ENCODE measurements around the gene MXRA8. TPM values are rescaled to one million over a fixed set of nuclear protein-coding genes. Genes with fewer than 3 reads are reported as not detected.
A peak's percentile ranks its signal among the peaks of the same experiment; 100 is the strongest.

Gene MXRA8
- total RNA-seq, 2 donors from 2014 or later = 1.6 to 3.0 TPM

DNA sequence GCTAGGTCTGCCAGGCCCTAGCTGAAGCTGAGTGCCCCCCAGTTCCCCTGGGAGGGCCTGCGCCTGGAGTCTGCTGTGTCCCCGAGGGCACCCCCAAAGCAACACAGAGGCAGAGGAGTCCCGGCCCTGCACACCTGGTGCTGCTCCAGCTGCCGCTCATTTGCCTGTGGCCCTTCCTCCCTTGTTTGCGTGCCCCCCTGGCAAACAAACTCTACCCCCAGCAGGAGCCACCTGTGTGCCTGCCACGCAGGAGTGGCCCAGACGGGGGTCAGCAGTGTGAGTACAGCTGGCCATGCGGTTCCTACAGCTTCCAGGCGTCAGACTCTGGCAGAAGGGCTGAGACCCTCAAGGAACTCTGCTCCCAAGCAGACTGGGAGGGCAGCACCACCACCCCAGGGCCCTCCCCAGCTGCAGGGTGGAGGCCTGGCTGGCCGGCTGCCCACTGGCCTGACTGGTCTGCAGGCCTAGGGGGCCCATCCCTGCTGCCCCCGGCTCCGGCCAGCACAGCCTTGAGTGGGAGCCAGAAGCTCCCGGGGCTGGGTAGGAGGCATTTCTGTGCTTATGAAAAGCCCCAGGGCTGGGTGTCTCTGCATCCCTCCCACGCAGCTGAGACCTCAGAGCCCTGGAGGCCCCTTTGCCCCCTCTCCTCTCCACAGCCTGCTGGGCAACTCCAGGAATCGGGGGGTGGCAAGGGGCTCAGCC is 27.8 kb downstream of the MXRA8 start:
- Mint-ChIP-seq H3K27me3 (ENCODE audit: low read depth) (no peaks in the 10 kb centered on the region), H3K9me3 (peaks cover 0 to 1% of the 10 kb centered on the region in 2 donors), H3K36me3 (ENCODE audit: insufficient read depth in 2 of 2) (no peaks in the 10 kb centered on the region), H3K4me3 (no peak overlapping the region), H3K4me1 (ENCODE audit: low read depth) (peaks cover 10% of the 10 kb centered on the region), H3K27ac (no peak overlapping the region)
- DNase-seq = no peak
- ATAC-seq (replicated peaks in 1 of 2) = no peak

DNA sequence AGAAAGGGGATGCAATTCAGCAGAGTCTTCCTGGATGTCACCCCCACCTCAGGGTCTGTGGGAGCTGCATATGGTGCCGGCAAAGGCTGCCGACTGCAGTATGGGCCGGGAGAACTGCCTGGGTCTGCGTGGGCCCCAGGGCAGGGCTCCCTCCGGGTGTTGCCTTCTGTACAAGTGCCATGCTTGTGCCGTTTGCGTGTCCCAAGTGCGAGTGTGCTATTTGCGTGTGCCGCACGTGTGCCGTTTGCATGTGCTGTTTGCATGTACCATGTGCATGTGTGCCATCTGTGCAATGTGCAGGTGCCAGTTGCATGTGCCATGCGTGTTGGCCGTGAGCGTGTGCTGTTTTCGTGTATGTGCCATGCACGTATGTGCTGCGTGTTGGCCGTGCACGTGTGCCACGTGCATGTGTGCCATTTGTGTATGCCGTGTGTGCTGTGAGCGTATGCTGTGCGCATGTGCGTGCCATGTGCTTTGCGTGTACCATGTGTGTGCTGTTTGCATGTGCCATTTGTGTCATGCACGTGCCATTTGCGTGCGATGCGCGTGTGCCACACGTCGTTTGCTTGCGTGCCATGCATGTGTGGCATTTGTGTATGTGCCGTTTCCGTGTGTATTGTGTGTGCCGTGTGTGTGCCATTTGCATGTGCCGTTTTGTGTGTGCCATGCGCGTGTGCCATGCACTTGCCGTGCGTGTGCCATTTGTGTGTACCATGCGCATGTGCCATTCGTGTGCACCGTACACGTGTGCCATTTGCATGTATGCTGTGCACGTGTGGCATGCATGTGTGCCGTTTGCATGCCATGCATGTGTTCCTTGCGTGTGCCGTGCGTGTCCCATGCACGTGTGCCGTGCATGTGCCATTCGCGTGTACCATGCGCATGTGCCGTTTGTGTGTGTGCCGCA is 28.8 kb downstream of the MXRA8 start:
- Mint-ChIP-seq H3K9me3 (peaks cover 0 to 1% of the 10 kb centered on the region in 2 donors), H3K4me3 (no peak overlapping the region), H3K27ac (no peak overlapping the region), H3K4me1 (ENCODE audit: low read depth) (peaks cover 13% of the 10 kb centered on the region), H3K27me3 (ENCODE audit: low read depth) (no peaks in the 10 kb centered on the region), H3K36me3 (ENCODE audit: insufficient read depth in 2 of 2) (no peaks in the 10 kb centered on the region)
- ATAC-seq (replicated peaks in 1 of 2) (no peak), DNase-seq (no peak)

DNA sequence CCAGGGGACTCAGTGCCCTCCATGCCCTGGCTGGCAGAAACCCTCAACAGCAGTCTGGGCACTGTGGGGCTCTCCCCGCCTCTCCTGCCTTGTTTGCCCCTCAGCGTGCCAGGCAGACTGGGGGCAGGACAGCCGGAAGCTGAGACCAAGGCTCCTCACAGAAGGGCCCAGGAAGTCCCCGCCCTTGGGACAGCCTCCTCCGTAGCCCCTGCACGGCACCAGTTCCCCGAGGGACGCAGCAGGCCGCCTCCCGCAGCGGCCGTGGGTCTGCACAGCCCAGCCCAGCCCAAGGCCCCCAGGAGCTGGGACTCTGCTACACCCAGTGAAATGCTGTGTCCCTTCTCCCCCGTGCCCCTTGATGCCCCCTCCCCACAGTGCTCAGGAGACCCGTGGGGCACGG is 30.1 kb downstream of the MXRA8 start:
- H3K4me3 Mint-ChIP-seq = no peak overlapping the region
- peaks cover 2 to 3% of the 10 kb centered on the region in 2 donors for H3K36me3 Mint-ChIP-seq (ENCODE audit: insufficient read depth in 2 of 2)
- no peak overlapping the region for H3K27ac Mint-ChIP-seq
- peaks cover 18% of the 10 kb centered on the region for H3K4me1 Mint-ChIP-seq (ENCODE audit: low read depth)
- DNase-seq (no peak), ATAC-seq (replicated peaks in 1 of 2) (no peak)
- H3K9me3 Mint-ChIP-seq = peaks cover 0 to 1% of the 10 kb centered on the region in 2 donors
- H3K27me3 Mint-ChIP-seq (ENCODE audit: low read depth) = no peaks in the 10 kb centered on the region

DNA sequence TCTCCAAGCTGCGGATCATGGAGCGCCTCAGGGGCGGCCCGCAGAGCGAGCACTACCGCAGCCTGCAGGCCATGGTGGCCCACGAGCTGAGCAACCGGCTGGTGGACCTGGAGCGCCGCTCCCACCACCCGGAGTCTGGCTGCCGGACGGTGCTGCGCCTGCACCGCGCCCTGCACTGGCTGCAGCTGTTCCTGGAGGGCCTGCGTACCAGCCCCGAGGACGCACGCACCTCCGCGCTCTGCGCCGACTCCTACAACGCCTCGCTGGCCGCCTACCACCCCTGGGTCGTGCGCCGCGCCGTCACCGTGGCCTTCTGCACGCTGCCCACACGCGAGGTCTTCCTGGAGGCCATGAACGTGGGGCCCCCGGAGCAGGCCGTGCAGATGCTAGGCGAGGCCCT is 31.1 kb downstream of the MXRA8 start:
- Mint-ChIP-seq H3K4me1 (ENCODE audit: low read depth) (peaks cover 28% of the 10 kb centered on the region), H3K27me3 (ENCODE audit: low read depth) (no peaks in the 10 kb centered on the region), H3K4me3 (no peak overlapping the region), H3K36me3 (ENCODE audit: insufficient read depth in 2 of 2) (peaks cover 3 to 5% of the 10 kb centered on the region in 2 donors), H3K27ac (no peak overlapping the region), H3K9me3 (peaks cover 0 to 1% of the 10 kb centered on the region in 2 donors)
- DNase-seq = no peak
- ATAC-seq (replicated peaks in 1 of 2) = no peak

DNA sequence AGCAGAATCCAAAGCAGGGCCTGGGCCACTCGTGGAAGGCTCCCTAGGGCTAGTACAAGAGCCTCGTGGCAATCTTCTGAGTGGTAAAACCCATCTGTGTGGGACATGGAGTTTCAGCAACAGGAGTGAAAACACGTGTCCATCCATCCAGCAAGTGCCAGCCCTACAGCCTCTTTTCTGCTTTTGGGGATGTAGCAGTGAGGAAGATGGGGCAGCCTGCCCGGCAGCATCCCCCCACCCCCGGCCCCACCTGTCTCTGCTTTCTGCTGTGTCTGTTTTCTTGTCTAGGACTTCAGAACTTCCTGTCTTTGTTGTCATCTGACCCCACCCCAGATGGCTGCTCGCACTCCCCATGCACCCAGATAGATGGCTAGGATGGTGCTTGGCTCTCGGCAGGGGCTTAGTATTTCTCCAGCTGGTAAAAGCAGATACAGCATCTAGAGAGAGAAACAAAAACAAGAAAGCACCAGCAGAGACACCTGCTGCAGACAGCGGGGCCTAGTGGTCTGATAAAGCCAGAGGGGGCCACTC is 32.2 kb downstream of the MXRA8 start:
- H3K27ac Mint-ChIP-seq = peak overlapping the region; percentile 20

DNA sequence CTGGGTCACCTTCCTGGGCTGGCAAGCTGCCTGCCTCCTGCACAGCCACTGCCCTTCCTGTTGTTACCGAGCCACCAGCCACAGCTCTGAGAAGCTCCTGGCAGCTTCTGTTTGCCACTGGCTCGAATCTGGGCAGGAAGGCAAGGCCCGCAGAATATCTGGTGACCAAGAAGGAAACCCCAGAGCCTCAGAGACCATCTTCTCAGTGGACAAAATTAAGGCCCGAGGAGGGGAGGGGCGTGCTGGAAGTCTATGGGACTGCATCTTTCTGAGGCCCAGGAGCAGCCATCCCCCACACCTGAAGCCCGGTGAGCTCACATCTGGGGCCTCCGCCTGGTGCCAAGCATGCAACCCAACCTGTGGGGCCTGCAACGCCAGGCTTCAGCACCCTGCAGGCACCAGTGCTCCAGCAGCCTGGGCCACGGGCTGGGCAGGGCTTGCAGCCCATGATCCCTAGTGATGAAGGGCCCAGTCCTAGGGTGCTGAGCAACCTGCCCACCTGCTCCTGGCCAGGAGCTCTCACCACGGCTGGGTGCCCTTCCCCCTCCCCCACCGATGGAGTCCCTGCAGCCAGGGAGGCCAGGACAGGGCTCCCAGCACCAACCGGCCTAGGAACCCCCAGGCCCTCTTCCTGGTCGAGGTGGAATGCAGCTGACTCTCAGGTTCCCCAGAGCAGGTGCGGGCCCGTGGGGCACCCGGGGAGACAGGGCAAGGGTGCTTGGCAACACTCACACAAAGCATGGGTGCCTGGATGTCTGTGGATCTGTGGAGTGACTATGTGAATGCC is 32.9 kb downstream of the MXRA8 start:
- Mint-ChIP-seq H3K4me1 (ENCODE audit: low read depth) (peaks cover 32% of the 10 kb centered on the region), H3K27ac (peak overlapping the region; percentile 72), H3K9me3 (peaks cover 0 to 1% of the 10 kb centered on the region in 2 donors), H3K36me3 (ENCODE audit: insufficient read depth in 2 of 2) (peaks cover 3 to 5% of the 10 kb centered on the region in 2 donors), H3K27me3 (ENCODE audit: low read depth) (no peaks in the 10 kb centered on the region), H3K4me3 (peak overlapping the region; percentile 80 to 85)
- DNase-seq = no peak
- no peak for ATAC-seq (replicated peaks in 1 of 2)

More for the DNA sequence above, 32.2 kb downstream of the MXRA8 start:
- Mint-ChIP-seq H3K27me3 (ENCODE audit: low read depth) (no peaks in the 10 kb centered on the region), H3K4me1 (ENCODE audit: low read depth) (peaks cover 32% of the 10 kb centered on the region), H3K9me3 (peaks cover 0 to 1% of the 10 kb centered on the region in 2 donors), H3K4me3 (peak overlapping the region; percentile 80 to 85), H3K36me3 (ENCODE audit: insufficient read depth in 2 of 2) (peaks cover 3 to 5% of the 10 kb centered on the region in 2 donors)
- DNase-seq (no peak), ATAC-seq (replicated peaks in 1 of 2) (no peak)

DNA sequence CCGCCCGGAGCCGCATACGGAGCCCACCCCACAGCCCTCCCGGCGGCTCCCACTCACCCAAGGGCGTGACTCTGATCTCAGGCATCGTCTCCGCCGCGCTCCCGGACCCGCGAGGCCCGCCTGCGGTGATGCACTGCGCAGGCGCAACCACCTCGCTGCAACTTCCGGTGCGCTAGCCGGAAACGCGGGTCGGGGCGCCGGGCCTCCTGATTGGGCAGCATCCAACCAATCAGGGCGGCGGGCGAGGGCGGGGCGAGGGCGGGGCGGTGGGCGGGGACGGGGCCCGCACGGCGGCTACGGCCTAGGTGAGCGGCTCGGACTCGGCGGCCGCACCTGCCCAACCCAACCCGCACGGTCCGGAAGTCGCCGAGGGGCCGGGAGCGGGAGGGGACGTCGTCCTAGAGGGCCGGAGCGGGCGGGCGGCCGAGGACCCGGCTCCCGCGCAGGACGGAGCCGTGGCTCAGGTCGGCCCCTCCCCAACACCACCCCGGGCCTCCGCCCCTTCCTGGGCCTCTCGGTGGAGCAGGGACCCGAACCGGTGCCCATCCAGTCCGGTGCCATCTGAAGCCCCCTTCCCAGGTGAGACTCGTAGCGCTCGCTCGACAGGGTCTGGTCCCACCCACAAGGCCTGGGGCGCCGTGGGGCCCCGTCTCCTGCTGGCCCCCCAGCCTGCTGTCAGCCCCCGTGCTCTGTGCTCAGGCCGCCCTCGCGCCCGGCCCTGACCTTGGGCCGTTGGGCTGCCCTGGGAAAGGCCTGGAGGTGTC is 33.6 kb downstream of the MXRA8 start, which contains the start of the genes CPTP and INTS11:
Gene CPTP, plus strand, starts transcription at position 279 of the 764 bp plus-strand sequence. CDS start 2,109 bp downstream, outside the sequence.
Gene INTS11, minus strand, starts transcription at position 137 of the 764 bp plus-strand sequence. Its CDS starts 52 bp downstream, at position 85.
- Mint-ChIP-seq H3K4me1 (ENCODE audit: low read depth) (peaks cover 32% of the 10 kb centered on the region), H3K4me3 (peak within 1 kb of the TSS; percentile 96), H3K27me3 (ENCODE audit: low read depth) (no peaks in the 10 kb centered on the region), H3K27ac (peak within 1 kb of the TSS; percentile 87), H3K9me3 (no peaks in the 10 kb centered on the region), H3K36me3 (ENCODE audit: insufficient read depth in 2 of 2) (peaks cover 3 to 5% of the 10 kb centered on the region in 2 donors)
- ATAC-seq (replicated peaks in 1 of 2) (peak; percentile 85 to 87), DNase-seq (peak; percentile 96 to 97)

DNA sequence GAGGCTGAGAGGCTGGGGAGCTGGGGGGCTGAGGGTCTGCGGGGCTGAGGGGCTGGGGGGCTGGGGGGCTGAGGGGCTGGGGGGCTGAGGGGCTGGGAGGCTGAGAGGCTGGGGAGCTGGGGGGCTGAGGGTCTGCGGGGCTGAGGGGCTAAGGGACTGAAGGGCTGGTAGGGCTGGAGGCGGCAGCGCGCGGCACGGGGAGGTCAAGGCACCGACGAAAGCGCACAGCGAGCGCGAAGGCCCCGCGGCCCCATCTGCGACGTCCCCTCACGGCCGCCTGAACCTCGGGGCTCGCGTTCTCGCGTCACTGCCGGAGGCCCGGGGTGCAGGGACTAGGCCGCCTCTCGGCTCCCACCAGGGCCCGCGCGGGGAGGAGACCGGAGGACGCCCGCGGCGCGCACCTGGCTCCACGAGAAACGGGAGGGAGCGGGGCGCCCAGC is 34.3 kb downstream of the MXRA8 start:
- no peak for ATAC-seq (replicated peaks in 1 of 2)
- Mint-ChIP-seq H3K9me3 (no peaks in the 10 kb centered on the region), H3K27me3 (ENCODE audit: low read depth) (no peaks in the 10 kb centered on the region), H3K4me1 (ENCODE audit: low read depth) (peaks cover 32% of the 10 kb centered on the region), H3K4me3 (peak overlapping the region; percentile 85), H3K36me3 (ENCODE audit: insufficient read depth in 2 of 2) (peaks cover 5 to 8% of the 10 kb centered on the region in 2 donors), H3K27ac (peak overlapping the region; percentile 68)
- no peak for DNase-seq

DNA sequence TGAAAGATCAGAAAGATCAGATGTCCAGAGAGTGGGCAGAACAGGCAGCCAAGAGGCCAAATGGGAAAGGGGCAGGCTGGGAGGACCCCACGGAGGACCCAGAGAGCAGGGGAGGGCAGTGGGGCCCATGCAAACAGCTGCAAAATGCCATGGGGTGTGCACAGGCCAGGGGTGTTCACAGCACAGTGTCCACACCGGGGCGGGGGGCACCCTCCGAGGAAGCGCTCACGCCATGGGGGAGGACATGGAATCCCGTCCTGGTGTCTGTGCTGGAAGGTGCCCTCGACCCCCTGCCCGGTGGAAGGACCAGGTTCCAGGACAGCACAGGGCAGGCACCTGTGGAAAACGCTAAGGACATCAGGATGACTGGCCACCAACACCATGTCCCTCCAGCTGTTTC is 35.4 kb downstream of the MXRA8 start:
- ATAC-seq (replicated peaks in 1 of 2) = no peak
- Mint-ChIP-seq H3K4me1 (ENCODE audit: low read depth) (peaks cover 32% of the 10 kb centered on the region), H3K27me3 (ENCODE audit: low read depth) (no peaks in the 10 kb centered on the region), H3K9me3 (no peaks in the 10 kb centered on the region), H3K27ac (peak overlapping the region; percentile 64), H3K4me3 (peak overlapping the region; percentile 96), H3K36me3 (ENCODE audit: insufficient read depth in 2 of 2) (peaks cover 5 to 9% of the 10 kb centered on the region in 2 donors)
- no peak for DNase-seq

DNA sequence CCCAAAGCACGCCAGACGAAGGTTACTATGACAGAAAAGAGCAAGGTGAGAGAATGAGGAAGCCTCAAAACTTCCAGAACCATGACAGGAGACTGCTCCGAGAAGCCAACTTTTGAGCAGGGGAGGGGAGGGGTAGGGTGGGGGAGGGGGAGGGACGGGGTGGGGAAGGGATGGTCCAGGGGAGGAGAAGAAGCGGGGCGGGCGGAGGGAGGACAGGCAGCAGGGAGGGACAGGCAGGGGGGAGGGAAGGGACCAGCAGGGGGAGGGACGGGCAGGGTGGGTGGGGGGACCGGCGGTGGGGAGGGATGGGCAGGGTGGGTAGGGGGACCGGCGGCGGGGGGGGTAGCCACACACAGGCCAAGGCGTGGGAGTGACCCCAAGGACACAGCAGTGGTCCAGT is 35.9 kb downstream of the MXRA8 start:
- ATAC-seq (replicated peaks in 1 of 2) = no peak
- H3K9me3 Mint-ChIP-seq = no peaks in the 10 kb centered on the region

DNA sequence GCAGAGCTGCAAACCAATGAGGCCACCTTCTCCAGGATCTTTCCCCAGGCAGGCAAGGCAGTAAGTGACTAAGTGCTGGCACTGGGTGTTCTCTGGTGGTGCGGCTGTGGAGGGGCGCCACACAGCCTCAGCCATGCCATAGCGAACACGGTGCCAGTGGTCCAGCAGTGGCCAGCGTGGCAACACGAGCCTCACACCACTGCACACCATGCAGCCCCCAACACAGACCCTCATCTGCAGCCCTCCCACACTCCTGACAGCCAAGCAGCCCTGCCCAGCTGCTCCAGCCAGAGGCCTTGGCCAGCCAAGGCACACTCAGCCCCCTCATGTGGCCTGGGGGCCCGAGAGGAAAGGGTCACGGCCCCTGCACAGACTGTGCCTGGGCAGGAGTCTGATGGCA is 36.9 kb downstream of the MXRA8 start:
- Mint-ChIP-seq H3K4me3 (no peak overlapping the region), H3K4me1 (ENCODE audit: low read depth) (peaks cover 31% of the 10 kb centered on the region), H3K27ac (no peak overlapping the region), H3K9me3 (no peaks in the 10 kb centered on the region), H3K36me3 (ENCODE audit: insufficient read depth in 2 of 2) (peaks cover 5 to 9% of the 10 kb centered on the region in 2 donors), H3K27me3 (ENCODE audit: low read depth) (no peaks in the 10 kb centered on the region)
- ATAC-seq (replicated peaks in 1 of 2) = no peak
- DNase-seq = no peak

More for the DNA sequence above, 35.9 kb downstream of the MXRA8 start:
- DNase-seq = no peak
- peak overlapping the region; percentile 0 for H3K27ac Mint-ChIP-seq
- H3K36me3 Mint-ChIP-seq (ENCODE audit: insufficient read depth in 2 of 2) = peaks cover 5 to 9% of the 10 kb centered on the region in 2 donors
- H3K4me1 Mint-ChIP-seq (ENCODE audit: low read depth) = peaks cover 32% of the 10 kb centered on the region
- H3K27me3 Mint-ChIP-seq (ENCODE audit: low read depth) = no peaks in the 10 kb centered on the region
- peak overlapping the region; percentile 96 for H3K4me3 Mint-ChIP-seq
